22Rv1 (cell line): Measurements from ENCODE around the gene EXOSC6.
"Not testable (repeated sequence)": the region's sequence is repeated elsewhere in the genome, so short reads cannot be mapped to it uniquely, and the experiment has no call there.

Source experiments
- ZFX ChIP-seq: fragments of 450-650 bp; IDR thresholded peaks from 2 replicates; pipeline ENCODE4 v1.6.1; 2017; ENCODE audit warnings: antibody characterized with exemption, borderline replicate concordance
- TF ChIP-seq, protein P1 (sequence below): fragments of 450-650 bp; IDR thresholded peaks from 2 replicates; pipeline ENCODE4 v1.5.1; 2017; ENCODE audit warnings: mild to moderate bottlenecking

DNA sequence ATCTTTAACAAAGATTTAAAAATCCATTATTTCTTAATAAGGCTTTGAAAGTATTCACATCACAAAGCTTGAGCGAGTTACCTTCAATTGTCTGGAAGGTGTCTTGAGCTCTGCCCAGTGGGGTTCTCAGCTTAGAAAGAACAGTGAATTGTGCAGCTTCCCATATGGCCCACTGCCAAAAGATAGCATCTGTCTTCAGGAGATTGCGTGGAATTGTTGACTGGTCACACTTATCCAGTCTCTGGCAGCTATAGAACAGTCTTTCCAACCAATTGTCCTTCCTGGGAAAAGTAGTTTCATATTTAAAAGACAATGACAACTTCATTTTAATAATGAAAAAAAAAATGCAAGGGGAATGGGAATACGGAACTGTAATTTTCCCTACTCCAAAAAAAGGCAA lies 19.9 kb downstream of the EXOSC6 start:
- TF ChIP-seq, protein P1, sequence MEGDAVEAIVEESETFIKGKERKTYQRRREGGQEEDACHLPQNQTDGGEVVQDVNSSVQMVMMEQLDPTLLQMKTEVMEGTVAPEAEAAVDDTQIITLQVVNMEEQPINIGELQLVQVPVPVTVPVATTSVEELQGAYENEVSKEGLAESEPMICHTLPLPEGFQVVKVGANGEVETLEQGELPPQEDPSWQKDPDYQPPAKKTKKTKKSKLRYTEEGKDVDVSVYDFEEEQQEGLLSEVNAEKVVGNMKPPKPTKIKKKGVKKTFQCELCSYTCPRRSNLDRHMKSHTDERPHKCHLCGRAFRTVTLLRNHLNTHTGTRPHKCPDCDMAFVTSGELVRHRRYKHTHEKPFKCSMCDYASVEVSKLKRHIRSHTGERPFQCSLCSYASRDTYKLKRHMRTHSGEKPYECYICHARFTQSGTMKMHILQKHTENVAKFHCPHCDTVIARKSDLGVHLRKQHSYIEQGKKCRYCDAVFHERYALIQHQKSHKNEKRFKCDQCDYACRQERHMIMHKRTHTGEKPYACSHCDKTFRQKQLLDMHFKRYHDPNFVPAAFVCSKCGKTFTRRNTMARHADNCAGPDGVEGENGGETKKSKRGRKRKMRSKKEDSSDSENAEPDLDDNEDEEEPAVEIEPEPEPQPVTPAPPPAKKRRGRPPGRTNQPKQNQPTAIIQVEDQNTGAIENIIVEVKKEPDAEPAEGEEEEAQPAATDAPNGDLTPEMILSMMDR: not testable (repeated sequence)
- TF ChIP-seq ZFX: not testable (repeated sequence)
